GM20000 (cell line): ENCODE data around the gene NBPF19.
A peak's percentile ranks its signal among the peaks of the same experiment; 100 is the strongest.
"Not testable (repeated sequence)": the region's sequence is repeated elsewhere in the genome, so short reads cannot be mapped to it uniquely, and the experiment has no call there.

Experiments
- DNase-seq: peaks from one replicate; pipeline ENCODE4 v3.0.0; 2012; ENCODE audit warnings: low spot score

NBPF19 gene, protein sequence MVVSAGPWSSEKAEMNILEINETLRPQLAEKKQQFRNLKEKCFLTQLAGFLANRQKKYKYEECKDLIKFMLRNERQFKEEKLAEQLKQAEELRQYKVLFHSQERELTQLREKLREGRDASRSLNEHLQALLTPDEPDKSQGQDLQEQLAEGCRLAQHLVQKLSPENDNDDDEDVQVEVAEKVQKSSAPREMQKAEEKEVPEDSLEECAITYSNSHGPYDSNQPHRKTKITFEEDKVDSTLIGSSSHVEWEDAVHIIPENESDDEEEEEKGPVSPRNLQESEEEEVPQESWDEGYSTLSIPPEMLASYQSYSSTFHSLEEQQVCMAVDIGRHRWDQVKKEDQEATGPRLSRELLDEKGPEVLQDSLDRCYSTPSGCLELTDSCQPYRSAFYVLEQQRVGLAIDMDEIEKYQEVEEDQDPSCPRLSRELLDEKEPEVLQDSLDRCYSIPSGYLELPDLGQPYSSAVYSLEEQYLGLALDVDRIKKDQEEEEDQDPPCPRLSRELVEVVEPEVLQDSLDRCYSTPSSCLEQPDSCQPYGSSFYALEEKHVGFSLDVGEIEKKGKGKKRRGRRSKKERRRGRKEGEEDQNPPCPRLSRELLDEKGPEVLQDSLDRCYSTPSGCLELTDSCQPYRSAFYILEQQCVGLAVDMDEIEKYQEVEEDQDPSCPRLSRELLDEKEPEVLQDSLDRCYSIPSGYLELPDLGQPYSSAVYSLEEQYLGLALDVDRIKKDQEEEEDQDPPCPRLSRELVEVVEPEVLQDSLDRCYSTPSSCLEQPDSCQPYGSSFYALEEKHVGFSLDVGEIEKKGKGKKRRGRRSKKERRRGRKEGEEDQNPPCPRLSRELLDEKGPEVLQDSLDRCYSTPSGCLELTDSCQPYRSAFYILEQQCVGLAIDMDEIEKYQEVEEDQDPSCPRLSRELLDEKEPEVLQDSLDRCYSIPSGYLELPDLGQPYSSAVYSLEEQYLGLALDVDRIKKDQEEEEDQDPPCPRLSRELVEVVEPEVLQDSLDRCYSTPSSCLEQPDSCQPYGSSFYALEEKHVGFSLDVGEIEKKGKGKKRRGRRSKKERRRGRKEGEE (N-terminal part only)

DNA sequence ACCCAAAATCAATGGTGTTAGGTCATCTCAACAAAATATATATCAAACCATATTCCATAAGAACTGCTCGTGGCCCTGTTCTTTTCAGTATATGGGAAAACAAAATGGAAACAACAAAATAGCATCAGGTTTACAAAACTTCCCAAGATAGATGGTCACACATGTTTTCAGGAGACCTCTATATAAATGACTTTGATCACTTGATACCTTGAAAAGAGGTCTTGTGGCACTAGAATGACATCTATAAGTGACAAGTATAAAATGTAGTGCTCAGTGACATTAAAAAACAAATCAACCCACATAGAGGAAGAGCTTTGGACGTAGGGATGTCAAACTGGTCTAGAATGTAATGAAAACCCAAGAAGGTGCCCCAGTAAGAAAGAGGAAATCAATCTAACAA is at the start of gene NBPF19:
NBPF19 (plus strand) TSS at position 301 of the 400 bp plus-strand sequence. CDS start 888 bp downstream, outside the sequence.
- not testable (repeated sequence) for DNase-seq

DNA sequence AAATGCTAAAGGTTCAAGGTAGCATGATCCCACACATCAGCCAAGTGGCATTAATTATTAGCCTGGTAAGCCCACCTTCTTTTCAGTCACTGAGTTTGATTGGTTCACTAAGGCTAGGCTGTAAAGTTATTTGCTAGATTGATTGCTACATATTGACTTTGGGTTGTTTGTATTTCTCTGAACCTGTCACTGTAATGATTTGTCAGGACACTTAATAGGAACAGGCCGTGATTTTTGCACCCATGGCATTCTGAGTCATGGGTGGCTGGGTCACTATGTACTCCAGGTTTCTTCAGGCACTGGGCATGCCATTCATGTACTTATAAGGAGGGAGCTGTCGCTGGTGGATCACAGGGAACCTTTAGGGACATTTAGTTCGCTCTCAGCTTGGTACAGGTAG is 46.5 kb upstream of the NBPF19 start:
- not testable (repeated sequence) for DNase-seq

DNA sequence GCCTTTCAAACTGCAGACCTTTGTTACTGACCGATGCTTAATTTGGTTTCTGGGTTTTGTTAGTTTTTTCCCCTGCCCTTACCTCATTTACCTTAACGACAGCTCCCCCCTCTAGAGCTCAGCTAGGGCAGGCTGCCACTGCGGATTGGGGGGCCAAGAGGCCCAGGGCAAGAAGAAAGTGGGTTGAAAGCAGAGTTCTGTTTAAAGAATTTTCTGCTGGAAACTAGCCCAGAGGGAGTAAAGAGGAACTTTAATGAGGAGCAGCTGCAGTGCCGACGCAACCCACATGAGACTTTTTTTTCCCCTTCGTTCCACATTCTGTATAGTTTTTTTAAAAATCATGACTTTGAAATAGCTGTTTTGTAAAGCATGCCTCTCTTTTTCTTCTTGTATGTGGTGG is 29.4 kb upstream of the NBPF19 start:
- DNase-seq: not testable (repeated sequence)

DNA sequence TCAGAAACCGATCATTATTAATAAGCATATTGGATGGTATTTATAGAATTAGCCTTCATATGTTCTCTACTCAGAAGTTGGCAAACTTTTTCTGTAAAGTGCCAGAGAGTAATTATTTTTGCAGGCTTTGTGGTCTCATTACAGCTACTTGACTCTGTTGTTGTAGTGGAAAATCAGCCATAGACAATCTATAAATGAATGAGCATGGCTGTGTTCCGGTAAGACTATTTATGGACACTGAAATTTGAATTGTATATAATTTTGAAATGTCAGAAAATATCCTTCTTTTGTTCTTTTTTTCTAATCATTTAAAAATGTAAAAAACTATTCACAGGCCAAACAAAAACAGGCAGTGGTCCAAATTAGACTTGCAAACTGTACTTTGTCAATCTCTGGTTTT is 22.6 kb upstream of the NBPF19 start:
- DNase-seq: not testable (repeated sequence)

DNA sequence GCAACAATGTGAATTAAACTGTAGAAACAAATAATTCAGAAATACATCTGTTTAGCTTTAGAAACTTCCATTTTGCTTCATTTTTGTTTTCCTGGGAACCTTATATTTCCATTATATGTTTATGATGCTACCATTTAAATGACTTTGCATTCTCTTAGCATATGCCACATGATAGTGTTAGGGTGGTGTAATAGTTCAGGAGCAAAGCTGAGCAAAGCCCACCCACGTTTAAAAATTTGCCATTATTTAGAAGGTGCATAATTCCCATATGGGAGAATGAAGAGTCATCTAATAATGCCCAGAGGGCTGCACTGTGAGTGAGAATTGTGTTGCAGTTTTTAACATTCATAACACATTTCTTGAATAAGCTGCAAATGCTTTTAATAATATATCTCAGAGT is 22.2 kb upstream of the NBPF19 start:
- not testable (repeated sequence) for DNase-seq

DNA sequence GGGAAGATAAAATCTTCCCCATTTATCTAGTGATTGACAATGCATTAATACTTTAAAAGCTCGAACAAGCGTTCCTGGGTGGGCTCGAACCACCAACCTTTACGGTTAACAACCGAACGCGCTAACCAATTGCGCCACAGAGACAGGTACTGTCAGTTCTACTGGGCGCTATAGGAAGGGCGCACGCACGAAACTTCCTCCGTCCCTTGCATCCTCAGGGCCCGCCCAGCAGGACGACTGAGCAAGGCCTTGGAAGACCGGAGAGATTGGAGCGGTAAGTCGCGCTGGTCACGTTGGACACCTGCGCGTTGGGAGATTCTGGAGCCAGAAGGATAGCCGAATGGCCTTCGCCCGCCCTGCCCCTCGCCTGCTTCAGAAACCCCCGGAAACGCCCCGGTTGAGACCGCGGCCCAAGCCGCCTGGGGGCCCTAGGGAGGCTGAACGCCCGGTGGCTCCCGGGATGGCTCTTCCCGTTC is 83.5 kb downstream of the NBPF19 start:
- DNase-seq: peak; percentile 14

DNA sequence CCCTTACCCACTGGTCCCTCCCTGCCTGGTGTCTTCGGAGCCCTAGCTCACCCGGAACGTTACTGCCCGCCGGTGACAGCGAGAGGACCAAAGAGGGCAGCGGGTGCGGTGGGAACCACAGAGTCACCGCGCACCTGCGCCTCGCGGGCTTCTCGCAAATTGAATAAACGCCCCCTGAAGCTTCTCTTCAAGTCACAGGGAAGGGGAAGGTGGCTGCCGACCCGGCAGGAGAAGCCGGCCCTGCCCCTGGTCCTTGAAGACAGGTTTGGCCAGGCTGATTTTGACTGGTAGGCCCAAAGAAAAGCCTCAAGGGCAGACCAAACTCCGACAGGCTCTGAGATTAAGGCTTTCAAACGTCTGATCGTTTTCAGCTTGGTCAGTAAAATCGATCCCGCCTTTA is 87.0 kb downstream of the NBPF19 start:
- not testable (repeated sequence) for DNase-seq

DNA sequence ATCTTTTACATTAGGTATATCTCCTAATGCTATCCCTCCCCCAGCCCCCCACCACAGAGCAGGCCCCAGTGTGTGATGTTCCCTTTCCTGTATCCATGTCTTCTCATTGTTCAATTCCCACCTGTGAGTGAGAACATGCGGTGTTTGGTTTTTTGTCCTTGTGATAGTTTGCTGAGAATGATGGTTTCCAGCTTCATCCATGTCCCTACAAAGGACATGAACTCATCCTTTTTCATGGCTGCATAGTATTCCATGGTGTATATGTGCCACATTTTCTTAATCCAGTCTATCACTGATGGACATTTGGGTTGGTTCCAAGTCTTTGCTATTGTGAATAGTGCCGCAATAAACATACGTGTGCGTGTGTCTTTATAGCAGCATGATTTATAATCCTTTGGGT is 90.6 kb downstream of the NBPF19 start:
- DNase-seq: not testable (repeated sequence)

DNA sequence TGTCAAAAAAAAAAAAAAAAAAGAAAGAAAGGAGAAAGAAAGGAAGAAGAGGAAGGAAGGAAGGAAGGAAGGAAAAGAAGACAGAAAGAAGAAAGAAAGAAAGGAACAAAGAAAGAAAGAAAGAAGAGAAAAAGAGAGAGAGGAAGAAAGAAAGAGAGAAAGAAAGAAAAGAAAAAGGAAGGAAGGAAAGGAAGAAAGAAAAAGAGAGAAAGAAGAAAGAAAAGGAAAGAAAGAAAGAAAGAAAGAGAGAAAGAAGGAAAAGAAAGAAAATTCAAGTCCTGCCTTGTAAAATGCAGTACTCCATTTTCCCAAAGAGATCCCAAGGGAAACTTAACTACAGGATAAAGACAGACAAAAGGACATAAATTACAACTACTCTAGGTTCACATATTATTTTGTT is 97.9 kb downstream of the NBPF19 start:
- not testable (repeated sequence) for DNase-seq

DNA sequence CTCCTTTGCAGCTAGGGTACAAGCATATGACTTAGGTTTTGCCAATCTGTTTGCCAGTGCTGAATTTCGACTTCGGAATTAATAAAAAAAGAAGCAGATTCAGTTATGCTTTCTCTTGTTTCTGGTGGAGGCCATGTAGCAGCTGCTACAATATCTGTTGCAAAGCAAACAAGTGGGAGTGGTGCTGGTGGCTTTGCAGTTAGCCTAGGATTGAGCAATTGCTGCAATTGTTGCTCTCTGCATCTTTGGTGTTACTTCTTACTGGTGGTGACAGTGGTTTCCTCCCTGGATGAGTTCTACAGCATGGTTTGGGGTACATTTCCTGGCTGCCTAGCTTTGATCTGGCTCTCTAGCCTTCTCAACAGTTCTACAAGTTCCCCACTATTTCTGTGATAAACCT is 110.7 kb downstream of the NBPF19 start:
- not testable (repeated sequence) for DNase-seq
